Muscle of leg (tissue), 11 donors: Measurements from ENCODE around the gene MDH2. TPM values are rescaled to one million over a fixed set of nuclear protein-coding genes. Genes with fewer than 3 reads are reported as not detected.
A peak's percentile ranks its signal among the peaks of the same experiment; 100 is the strongest.
"Not testable (repeated sequence)": the region's sequence is repeated elsewhere in the genome, so short reads cannot be mapped to it uniquely, and the experiment has no call there.

Experiments used
- DNase-seq: peaks from one replicate; pipeline ENCODE4 v3.0.0; 2013
- H3K27ac ChIP-seq: one replicate; pipeline ENCODE4 v1.5.1; 2013; ENCODE audit warnings: mild to moderate bottlenecking, low read length, control low read depth
- H3K27me3 ChIP-seq: one replicate; pipeline ENCODE4 v1.6.1; 2013; ENCODE audit warnings: low read length; ENCODE audit not compliant: control insufficient read depth, insufficient read depth
- H3K36me3 ChIP-seq: one replicate; pipeline ENCODE4 v1.6.1; 2013; ENCODE audit warnings: low read length; ENCODE audit not compliant: control insufficient read depth, insufficient read depth
- H3K4me1 ChIP-seq: one replicate; pipeline ENCODE4 v1.6.1; 2013; ENCODE audit warnings: low read length; ENCODE audit not compliant: control insufficient read depth, insufficient read depth
- H3K4me3 ChIP-seq: one replicate; pipeline ENCODE4 v1.5.1; 2013; ENCODE audit warnings: low read length, control low read depth
- H3K9me3 ChIP-seq: replicated peaks from 2 replicates; pipeline ENCODE4 v1.6.1; 2013; ENCODE audit warnings: low read depth, low read length; ENCODE audit not compliant: control insufficient read depth
- WGBS: methylation state at CpG from one replicate; pipeline ENCODE4 v1.1.5; 2013; ENCODE audit warnings: missing lambda C conversion rate; ENCODE audit not compliant: insufficient coverage; 5-methylcytosine and 5-hydroxymethylcytosine counted together
- polyA plus RNA-seq, 8 donors: library from polyadenylated mRNA; unstranded; fragments of 120-200 nt; gene quantifications; one replicate each; pipeline versions ENCODE4 v1.2.1 to v1.2.3, GENCODE V29; 2013; ENCODE audit warnings: inconsistent platforms in 1 of 8, low replicate concordance in 1 of 8; ENCODE audit not compliant: insufficient read length in 8 of 8, insufficient read depth in 1 of 8
- total RNA-seq: library from RNA; stranded (reverse); fragments of 120-200 nt; gene quantifications from one replicate; pipeline ENCODE4 v1.2.4, GENCODE V29; 2013

Gene MDH2
- total and polyA plus RNA-seq, 9 donors: 59.8 to 272 (median 244) TPM

- no peak overlapping the region for H3K4me3 ChIP-seq
- peaks cover 13% of the 10 kb centered on the region for H3K36me3 ChIP-seq
- no peaks in the 10 kb centered on the region for H3K27me3 ChIP-seq
- no peaks in the 10 kb centered on the region for H3K9me3 ChIP-seq
- no peak overlapping the region for H3K27ac ChIP-seq
- WGBS: 88% methylated on average over 7 of the region's 11 CpGs
- H3K4me1 ChIP-seq: peaks cover 23% of the 10 kb centered on the region
- no peak for DNase-seq
These were observed 38.0 kb upstream of the MDH2 start for GRCh38 chr7:76009672-76010600.

- WGBS: 3% methylated on average over 4 of the region's 8 CpGs
- H3K4me1 ChIP-seq: peaks cover 23% of the 10 kb centered on the region
- H3K9me3 ChIP-seq: no peaks in the 10 kb centered on the region
- DNase-seq: peak; percentile 93
- no peaks in the 10 kb centered on the region for H3K27me3 ChIP-seq
- no peak overlapping the region for H3K4me3 ChIP-seq
- H3K27ac ChIP-seq: peak overlapping the region; percentile 59
- peaks cover 4% of the 10 kb centered on the region for H3K36me3 ChIP-seq
These were observed 36.5 kb upstream of the MDH2 start for GRCh38 chr7:76011442-76011861.

GRCh38 chr7:76016191-76016947, 31.5 kb upstream of the MDH2 start:
- peaks cover 13% of the 10 kb centered on the region for H3K4me1 ChIP-seq
- H3K36me3 ChIP-seq: peaks cover 14% of the 10 kb centered on the region

GRCh38 chr7:76018520-76018919, 29.4 kb upstream of the MDH2 start:
- not testable (repeated sequence) for DNase-seq, H3K4me3 ChIP-seq, H3K27me3 ChIP-seq, H3K4me1 ChIP-seq, H3K9me3 ChIP-seq, H3K27ac ChIP-seq
- WGBS: 100% methylated on average over 1 of the region's 4 CpGs
- peaks cover 23% of the 10 kb centered on the region for H3K36me3 ChIP-seq

More at GRCh38 chr7:76016191-76016947, 31.5 kb upstream of the MDH2 start:
- Histone ChIP-seq H3K27me3 (no peaks in the 10 kb centered on the region), H3K9me3 (no peaks in the 10 kb centered on the region), H3K27ac (no peak overlapping the region), H3K4me3 (no peak overlapping the region)
- WGBS: no CpG with 5 or more reads among the region's 13 CpGs
- no peak for DNase-seq

GRCh38 chr7:76020031-76020714, 27.7 kb upstream of the MDH2 start:
- Histone ChIP-seq H3K27me3 (no peaks in the 10 kb centered on the region), H3K9me3 (no peaks in the 10 kb centered on the region), H3K36me3 (peaks cover 22% of the 10 kb centered on the region), H3K27ac (no peak overlapping the region), H3K4me1 (peaks cover 6% of the 10 kb centered on the region), H3K4me3 (no peak overlapping the region)
- DNase-seq: peak; percentile 84
- 30% methylated on average over 2 of the region's 6 CpGs for WGBS

- Histone ChIP-seq H3K4me3 (no peak overlapping the region), H3K36me3 (peaks cover 31% of the 10 kb centered on the region), H3K27ac (no peak overlapping the region), H3K27me3 (no peaks in the 10 kb centered on the region), H3K9me3 (no peaks in the 10 kb centered on the region), H3K4me1 (peaks cover 6% of the 10 kb centered on the region)
- no CpG with 5 or more reads among the region's 7 CpGs for WGBS
- DNase-seq: no peak
These were observed 25.7 kb upstream of the MDH2 start for GRCh38 chr7:76022026-76022780.

- H3K27ac ChIP-seq: no peak overlapping the region
- peak; percentile 60 for DNase-seq
- peaks cover 6% of the 10 kb centered on the region for H3K4me1 ChIP-seq
- no peak overlapping the region for H3K4me3 ChIP-seq
- WGBS: 20% methylated on average over 3 of the region's 4 CpGs
- H3K27me3 ChIP-seq: no peaks in the 10 kb centered on the region
- no peaks in the 10 kb centered on the region for H3K9me3 ChIP-seq
- H3K36me3 ChIP-seq: peaks cover 32% of the 10 kb centered on the region
These were observed 24.9 kb upstream of the MDH2 start for GRCh38 chr7:76023002-76023401.

GRCh38 chr7:76029682-76030081, 18.2 kb upstream of the MDH2 start:
- no CpG with 5 or more reads among the region's 7 CpGs for WGBS

GRCh38 chr7:76031964-76032363, 15.9 kb upstream of the MDH2 start:
- Histone ChIP-seq H3K4me1 (no peaks in the 10 kb centered on the region), H3K4me3 (no peak overlapping the region), H3K27me3 (no peaks in the 10 kb centered on the region), H3K36me3 (peaks cover 11% of the 10 kb centered on the region), H3K9me3 (no peaks in the 10 kb centered on the region), H3K27ac (no peak overlapping the region)
- 57% methylated on average over 1 of the region's 1 CpG for WGBS
- no peak for DNase-seq

More at GRCh38 chr7:76029682-76030081, 18.2 kb upstream of the MDH2 start:
- not testable (repeated sequence) for DNase-seq, H3K4me3 ChIP-seq, H3K27me3 ChIP-seq, H3K4me1 ChIP-seq, H3K27ac ChIP-seq, H3K9me3 ChIP-seq
- peaks cover 17% of the 10 kb centered on the region for H3K36me3 ChIP-seq
